NCI-H345 treated with DMSO at 0.1 percent for 48 hours (cell line): Measurements from ENCODE around the gene WDR83.
"Not testable (repeated sequence)": the region's sequence is repeated elsewhere in the genome, so short reads cannot be mapped to it uniquely, and the experiment has no call there.

ENCODE experiments used
- DNase-seq: peaks from one replicate; lab custom pipeline; 2025; ENCODE audit not compliant: unreplicated experiment; lab: John Stamatoyannopoulos, UW

Gene WDR83

DNA sequence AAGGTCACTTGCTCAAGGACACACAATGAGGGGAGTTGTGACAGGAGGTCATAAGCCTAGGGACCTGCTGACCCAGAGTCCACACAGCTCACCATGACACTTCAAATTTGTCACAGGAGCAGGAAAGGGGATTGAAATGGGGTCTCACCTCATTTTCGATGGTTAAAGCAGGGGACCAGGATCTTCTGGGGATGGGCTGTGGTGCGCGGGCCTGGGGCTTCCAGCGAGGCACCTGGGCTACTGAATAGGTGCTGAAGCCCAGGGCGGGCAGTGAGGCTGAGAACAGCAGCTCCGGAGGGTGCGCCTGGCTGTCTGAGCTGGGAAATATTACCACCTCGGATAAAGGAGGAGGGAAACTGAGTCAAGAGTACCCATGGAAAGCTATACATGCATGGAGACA is 11.1 kb upstream of the WDR83 start:
- DNase-seq = no peak

- no peak for DNase-seq
These were observed 9.6 kb upstream of the WDR83 start for GRCh38 chr19:12656899-12657571.

- DNase-seq = no peak
These were observed 8.6 kb upstream of the WDR83 start for GRCh38 chr19:12657966-12658365.

DNA sequence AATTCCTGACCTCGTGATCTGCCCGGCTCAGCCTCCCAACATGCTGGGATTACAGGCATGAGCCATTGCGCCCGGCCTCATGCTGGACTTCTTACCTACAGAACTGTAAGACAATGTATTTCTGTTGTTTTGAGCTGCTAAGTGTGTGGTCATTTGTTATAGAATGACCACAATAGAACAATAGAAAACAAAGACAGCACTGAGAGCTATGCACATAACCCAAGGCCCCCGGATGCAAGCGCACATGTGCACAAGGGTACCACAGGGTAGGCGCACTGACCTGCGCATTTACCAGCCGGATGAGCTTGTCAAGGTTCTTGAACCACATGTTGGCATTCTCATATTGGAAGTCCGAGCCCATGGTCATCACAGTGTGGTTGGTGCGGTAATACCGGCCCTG is 5.6 kb upstream of the WDR83 start:
- DNase-seq = no peak

- no peak for DNase-seq
These were observed 2.0 kb upstream of the WDR83 start for GRCh38 chr19:12664406-12665280.

- DNase-seq = no peak
These were observed 1.4 kb upstream of the WDR83 start for GRCh38 chr19:12665281-12665573.

DNA sequence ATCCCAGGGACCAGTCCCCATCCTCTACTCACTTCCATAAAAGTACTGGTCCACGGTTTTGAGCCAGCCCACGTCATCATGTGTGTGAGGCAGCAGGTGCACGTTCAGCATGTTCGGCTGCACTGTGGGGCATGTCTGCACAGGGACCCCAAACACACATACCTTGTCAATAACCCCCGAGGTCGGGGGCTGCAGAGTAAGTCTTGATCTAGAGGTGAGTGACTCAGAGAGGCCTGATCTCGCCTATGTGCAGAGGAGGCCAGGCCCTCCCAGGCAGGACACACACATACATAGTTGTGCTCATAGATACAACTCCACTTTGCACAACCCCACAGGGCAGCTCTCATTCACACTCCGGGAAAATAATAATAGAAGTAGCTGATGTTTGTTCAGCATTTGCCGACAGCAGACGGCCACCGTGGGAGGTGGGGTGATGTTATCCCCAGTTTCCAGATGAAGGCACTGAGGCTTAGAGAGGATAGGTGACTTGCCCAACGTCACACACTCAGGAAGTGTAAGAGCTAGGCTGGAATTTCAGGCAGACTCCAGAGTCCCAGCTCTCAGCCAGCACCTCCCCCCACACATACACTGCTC is 839 bp upstream of the WDR83 start:
- no peak for DNase-seq

GRCh38 chr19:12667731-12668302 is 1.2 kb downstream of the WDR83 start:
- DNase-seq = no peak

GRCh38 chr19:12668346-12668745 is 1.7 kb downstream of the WDR83 start:
- no peak for DNase-seq

- no peak for DNase-seq
These were observed 2.3 kb downstream of the WDR83 start for GRCh38 chr19:12668932-12669269.

DNA sequence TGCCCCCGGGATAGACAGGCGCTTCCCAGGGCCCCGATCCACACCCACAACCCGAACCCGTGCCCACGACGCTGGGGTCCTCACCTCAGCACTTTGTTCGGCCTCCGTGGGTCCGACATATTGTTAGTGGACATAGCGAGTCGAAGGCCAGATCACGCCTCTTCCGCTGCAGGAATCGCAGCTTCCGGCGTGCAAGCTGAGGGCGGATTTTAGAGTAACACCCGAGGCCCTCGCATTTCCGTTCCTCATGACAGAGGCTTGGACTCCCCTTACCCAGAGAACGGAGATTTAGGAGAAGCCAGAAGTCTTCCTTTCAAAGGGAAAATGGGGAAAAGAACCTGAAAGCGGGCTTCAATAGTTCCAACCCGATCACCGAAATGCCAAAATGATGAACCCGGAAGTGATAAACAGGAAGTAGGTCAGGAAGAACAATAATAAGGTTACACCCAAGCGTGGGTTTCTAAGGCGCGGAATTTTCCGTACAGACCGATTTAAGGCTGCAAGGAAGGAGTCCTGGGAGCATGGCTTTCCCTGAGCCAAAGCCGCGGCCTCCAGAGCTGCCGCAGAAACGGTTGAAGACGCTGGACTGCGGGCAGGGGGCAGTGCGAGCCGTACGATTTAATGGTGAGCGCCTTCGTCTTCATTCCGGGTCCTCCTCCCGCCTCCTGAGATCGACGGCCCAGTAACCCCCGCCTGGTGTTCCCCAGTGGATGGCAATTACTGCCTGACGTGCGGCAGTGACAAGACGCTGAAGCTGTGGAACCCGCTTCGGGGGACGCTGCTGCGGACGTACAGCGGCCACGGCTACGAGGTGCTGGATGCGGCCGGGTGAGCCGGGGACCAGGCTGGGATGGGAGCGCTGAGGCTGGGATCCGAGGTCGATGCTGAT is 2.9 kb downstream of the WDR83 start:
- DNase-seq = no peak

GRCh38 chr19:12670159-12670928 is 3.7 kb downstream of the WDR83 start:
- DNase-seq = no peak

DNA sequence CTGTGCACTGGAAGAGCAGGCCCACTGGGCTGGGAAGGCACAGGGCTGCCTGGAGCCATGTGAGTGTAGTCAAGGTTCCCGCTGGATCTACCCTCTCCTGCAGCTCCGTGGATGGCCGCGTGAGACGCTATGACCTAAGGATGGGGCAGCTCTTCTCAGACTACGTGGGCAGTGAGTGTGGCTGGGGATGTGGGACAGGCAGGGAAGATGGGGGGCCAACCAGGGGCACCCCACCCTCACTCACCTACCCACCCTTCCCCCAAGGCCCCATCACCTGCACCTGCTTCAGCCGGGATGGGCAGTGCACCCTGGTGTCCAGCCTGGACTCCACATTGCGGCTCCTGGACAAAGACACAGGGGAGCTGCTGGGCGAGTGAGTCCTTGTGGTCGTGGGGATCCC is 6.1 kb downstream of the WDR83 start:
- no peak for DNase-seq

DNA sequence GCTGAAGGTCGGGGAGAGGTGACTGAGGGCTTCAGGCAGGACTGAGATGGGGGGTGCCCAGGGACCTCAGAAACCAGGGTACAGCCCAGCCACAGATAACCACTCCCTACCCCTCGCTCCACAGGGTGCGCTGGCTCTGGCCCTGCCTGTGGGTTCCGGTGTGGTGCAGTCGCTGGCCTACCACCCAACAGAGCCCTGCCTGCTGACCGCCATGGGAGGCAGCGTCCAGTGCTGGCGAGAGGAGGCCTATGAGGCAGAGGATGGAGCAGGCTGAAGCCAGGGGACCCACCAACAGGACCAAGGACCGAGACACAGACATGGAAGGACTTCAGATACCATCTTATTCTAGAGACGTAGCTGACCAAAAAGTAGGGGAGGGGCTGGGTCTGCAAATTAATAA is 8.8 kb downstream of the WDR83 start:
- DNase-seq = no peak

DNA sequence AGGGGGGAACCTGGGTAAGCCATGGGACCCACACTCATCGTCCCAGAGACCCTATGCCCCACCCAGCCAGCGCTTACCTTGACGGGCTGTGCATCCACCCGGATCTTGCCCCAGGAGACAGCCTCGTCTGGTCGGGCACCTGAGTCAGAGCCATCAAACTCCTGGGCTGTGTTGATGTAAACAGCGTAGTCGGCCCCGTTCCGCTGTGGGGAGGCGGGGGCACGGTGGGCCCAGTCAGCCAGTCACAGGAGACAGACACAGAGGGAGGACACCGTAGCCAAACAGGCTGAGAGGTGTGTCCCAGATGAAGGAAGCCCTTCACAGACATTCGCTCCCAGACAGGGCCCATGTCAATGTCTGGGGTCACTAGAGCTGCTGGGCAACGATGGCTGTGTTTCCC is 9.3 kb downstream of the WDR83 start:
- no peak for DNase-seq

DNA sequence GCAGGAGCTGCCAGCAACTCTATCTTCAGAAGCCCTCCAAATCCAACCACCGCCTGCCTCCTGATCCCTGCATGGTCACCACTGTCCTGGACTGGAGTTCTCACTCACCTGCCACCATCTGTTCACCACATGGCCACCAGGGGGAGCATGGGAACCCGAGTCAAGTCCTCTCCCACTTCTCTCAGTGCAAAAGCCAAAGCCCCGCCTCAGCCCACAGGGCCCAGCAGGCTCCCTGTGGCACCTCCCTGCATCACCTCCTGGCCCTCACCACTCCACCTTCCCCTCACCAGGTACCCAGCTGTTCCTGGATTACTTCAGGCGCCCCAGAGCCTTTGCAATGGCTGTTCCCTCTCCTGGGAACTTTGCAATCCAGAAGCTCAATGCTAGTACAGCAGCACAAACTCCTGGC is 9.8 kb downstream of the WDR83 start:
- no peak for DNase-seq

DNA sequence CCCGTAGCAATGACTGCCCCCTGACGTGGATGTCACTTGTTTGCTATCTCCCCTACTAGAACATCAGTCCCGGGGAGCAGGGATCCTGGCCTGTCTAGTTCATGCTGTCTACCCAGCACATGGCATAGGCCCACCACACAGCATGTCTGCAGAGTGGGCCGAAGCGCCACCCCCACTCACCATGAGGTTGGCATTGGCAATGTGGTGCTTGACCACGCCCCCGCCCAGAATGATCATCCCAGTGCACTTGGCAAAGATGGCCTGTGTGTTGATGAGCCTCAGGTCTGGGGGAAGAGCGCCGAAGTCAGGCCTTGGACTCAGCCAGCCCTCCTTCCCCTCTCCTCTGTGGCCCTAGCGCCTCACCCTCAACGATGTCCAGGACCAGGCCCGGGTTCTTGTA is 10.3 kb downstream of the WDR83 start:
- no peak for DNase-seq

DNA sequence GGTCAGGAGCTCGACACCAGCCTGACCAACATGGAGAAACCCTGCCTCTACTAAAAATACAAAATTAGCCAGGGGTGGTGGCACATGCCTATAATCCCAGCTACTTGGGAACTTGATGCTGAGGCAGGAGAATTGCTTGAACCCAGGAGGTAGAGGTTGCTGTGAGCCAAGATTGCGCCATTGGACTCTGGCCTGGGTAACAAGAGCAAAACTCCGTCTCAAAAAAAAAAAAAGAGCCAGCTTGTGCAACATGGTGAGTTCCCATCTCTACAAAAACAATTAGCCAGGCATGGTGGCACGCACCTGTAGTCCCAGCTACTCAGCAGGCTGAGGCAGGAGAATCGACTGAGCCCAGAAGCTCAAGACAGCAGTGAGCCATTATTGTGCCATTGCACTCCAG is 11.4 kb downstream of the WDR83 start:
- not testable (repeated sequence) for DNase-seq

- no peak for DNase-seq
These were observed 13.4 kb downstream of the WDR83 start for GRCh38 chr19:12680034-12680433.
